DOHH2 (cell line): Measurements from ENCODE around the gene IL22RA1.

ENCODE experiments used
- H3F3A ChIP-seq: fragments of 200-600 bp; sonication (generic), shearing (Covaris generic); 2 replicates; pipeline ENCODE4 v1.6.0; 2016; ENCODE audit warnings: antibody characterized with exemption, mild to moderate bottlenecking; ENCODE audit not compliant: control insufficient read depth, insufficient read depth
- H3K27ac ChIP-seq: fragments of 200-600 bp; sonication (generic); 2 replicates; pipeline ENCODE4 v1.5.1; 2014; ENCODE audit warnings: low read depth, mild to moderate bottlenecking, low read length, moderate library complexity
- H3K27me3 ChIP-seq: fragments of 200-600 bp; sonication (generic); 2 replicates; pipeline ENCODE4 v1.6.1; 2014; ENCODE audit warnings: mild to moderate bottlenecking, low read length, mixed read lengths; ENCODE audit not compliant: control insufficient read depth
- H3K36me3 ChIP-seq: fragments of 200-600 bp; sonication (generic); 2 replicates; pipeline ENCODE4 v1.6.1; 2014; ENCODE audit warnings: mild to moderate bottlenecking, low read length, moderate library complexity, mixed read lengths; ENCODE audit not compliant: control insufficient read depth
- H3K4me1 ChIP-seq: fragments of 200-600 bp; sonication (generic); 2 replicates; pipeline ENCODE4 v1.6.1; 2014; ENCODE audit warnings: mild to moderate bottlenecking, low read length, mixed read lengths; ENCODE audit not compliant: control insufficient read depth
- H3K4me2 ChIP-seq: fragments of 200-600 bp; sonication (generic); 2 replicates; pipeline ENCODE4 v1.6.0; 2014; ENCODE audit warnings: mild to moderate bottlenecking, low read length, moderate library complexity
- H3K4me3 ChIP-seq: fragments of 200-600 bp; sonication (generic); 2 replicates; pipeline ENCODE4 v1.5.1; 2014; ENCODE audit warnings: mild to moderate bottlenecking, low read length, mixed read lengths
- H3K79me2 ChIP-seq: fragments of 200-600 bp; sonication (generic); 2 replicates; pipeline ENCODE4 v1.6.1; 2014; ENCODE audit warnings: mild to moderate bottlenecking, low read length, mixed read lengths; ENCODE audit not compliant: control insufficient read depth
- H3K9me2 ChIP-seq: fragments of 200-600 bp; sonication (generic); replicated peaks from 2 replicates; pipeline ENCODE4 v1.6.1; 2014; ENCODE audit warnings: mild to moderate bottlenecking, low read length, mixed read lengths; ENCODE audit not compliant: control insufficient read depth
- H3K9me3 ChIP-seq: fragments of 200-600 bp; sonication (generic); 2 replicates; pipeline ENCODE4 v1.6.1; 2014; ENCODE audit warnings: antibody characterized with exemption, low read length, mixed read lengths; ENCODE audit not compliant: control insufficient read depth, insufficient read depth
- H4K20me1 ChIP-seq: fragments of 200-600 bp; sonication (generic); 2 replicates; pipeline ENCODE4 v1.6.0; 2014; ENCODE audit warnings: low read depth, mild to moderate bottlenecking, antibody characterized with exemption, low read length, moderate library complexity; ENCODE audit not compliant: control insufficient read depth, insufficient read depth
- CTCF ChIP-seq: fragments of 200-600 bp; sonication (generic); IDR thresholded peaks from one replicate; pipeline ENCODE4 v1.5.1; 2014; ENCODE audit warnings: antibody characterized with exemption, mild to moderate bottlenecking, low read depth, low read length; ENCODE audit not compliant: poor library complexity, severe bottlenecking
- EZH2phosphoT487 ChIP-seq: fragments of 200-600 bp; sonication (generic); IDR thresholded peaks from 2 replicates; pipeline ENCODE4 v1.6.1; 2017; ENCODE audit warnings: borderline replicate concordance, mild to moderate bottlenecking, antibody characterized with exemption, low read length, moderate library complexity, mixed read lengths

Gene IL22RA1

GRCh38 chr1:24114753-24115152 lies 28.2 kb downstream of the IL22RA1 start:
- Histone ChIP-seq H3K4me3 (no peak overlapping the region), H3K4me1 (no peaks in the 10 kb centered on the region), H3K27me3 (peaks cover 35% of the 10 kb centered on the region), H3K27ac (no peak overlapping the region), H3K9me2 (no peaks in the 10 kb centered on the region), H3F3A (no peaks in the 10 kb centered on the region), H4K20me1 (no peaks in the 10 kb centered on the region), H3K4me2 (no peak overlapping the region), H3K79me2 (no peaks in the 10 kb centered on the region), H3K36me3 (no peaks in the 10 kb centered on the region), H3K9me3 (no peaks in the 10 kb centered on the region)
- TF ChIP-seq CTCF (no peak), EZH2phosphoT487 (no peak)

GRCh38 chr1:24113641-24114033 lies 29.3 kb downstream of the IL22RA1 start:
- H3K36me3 ChIP-seq = no peaks in the 10 kb centered on the region
- H3K4me3 ChIP-seq = no peak overlapping the region
- no peak overlapping the region for H3K4me2 ChIP-seq
- no peaks in the 10 kb centered on the region for H3K9me3 ChIP-seq
- H3K4me1 ChIP-seq = no peaks in the 10 kb centered on the region
- no peaks in the 10 kb centered on the region for H3K9me2 ChIP-seq
- no peaks in the 10 kb centered on the region for H3K79me2 ChIP-seq
- H3K27me3 ChIP-seq = peaks cover 35% of the 10 kb centered on the region
- no peaks in the 10 kb centered on the region for H3F3A ChIP-seq
- no peaks in the 10 kb centered on the region for H4K20me1 ChIP-seq
- TF ChIP-seq EZH2phosphoT487 (no peak), CTCF (no peak)
- no peak overlapping the region for H3K27ac ChIP-seq

- Histone ChIP-seq H4K20me1 (no peaks in the 10 kb centered on the region), H3K4me1 (no peaks in the 10 kb centered on the region), H3K9me3 (no peaks in the 10 kb centered on the region), H3K27me3 (peaks cover 31% of the 10 kb centered on the region), H3K4me2 (no peak within 1 kb of the TSS), H3K36me3 (no peaks in the 10 kb centered on the region), H3K4me3 (no peak within 1 kb of the TSS), H3K9me2 (no peaks in the 10 kb centered on the region), H3K27ac (no peak within 1 kb of the TSS), H3K79me2 (no peaks in the 10 kb centered on the region), H3F3A (no peaks in the 10 kb centered on the region)
- TF ChIP-seq EZH2phosphoT487 (no peak), CTCF (peak; percentile 43)
Measured at GRCh38 chr1:24111996-24112779, 30.8 kb downstream of the IL22RA1 start, which contains the start of gene MYOM3. Gene MYOM3, minus strand, starts transcription at chr1:24112135. Its CDS starts 3,499 bp downstream, at chr1:24108636.
